GM12892 (cell line): ENCODE measurements around the gene FAS.

Experiments used
- DNase-seq: peaks from one replicate; pipeline ENCODE4 v3.0.0; 2011; ENCODE audit not compliant: insufficient read length
- FAIRE-seq: peaks from 2 replicates; lab custom pipeline; 2011; peaks lifted over from hg19 to GRCh38; lab: Jason Lieb, UNC
- POLR2A ChIP-seq: IDR thresholded peaks from 2 replicates; pipeline ENCODE4 v1.6.1; 2011; ENCODE audit warnings: low read depth, low read length, control low read depth
- POLR2AphosphoS5 ChIP-seq: IDR thresholded peaks from 2 replicates; pipeline ENCODE4 v1.6.1; 2011; ENCODE audit warnings: low read depth, low read length, control low read depth
- TAF1 ChIP-seq: IDR thresholded peaks from 2 replicates; pipeline ENCODE4 v1.6.1; 2011; ENCODE audit warnings: low read depth, mild to moderate bottlenecking, control low read depth, low read length, borderline replicate concordance

Gene FAS

DNA sequence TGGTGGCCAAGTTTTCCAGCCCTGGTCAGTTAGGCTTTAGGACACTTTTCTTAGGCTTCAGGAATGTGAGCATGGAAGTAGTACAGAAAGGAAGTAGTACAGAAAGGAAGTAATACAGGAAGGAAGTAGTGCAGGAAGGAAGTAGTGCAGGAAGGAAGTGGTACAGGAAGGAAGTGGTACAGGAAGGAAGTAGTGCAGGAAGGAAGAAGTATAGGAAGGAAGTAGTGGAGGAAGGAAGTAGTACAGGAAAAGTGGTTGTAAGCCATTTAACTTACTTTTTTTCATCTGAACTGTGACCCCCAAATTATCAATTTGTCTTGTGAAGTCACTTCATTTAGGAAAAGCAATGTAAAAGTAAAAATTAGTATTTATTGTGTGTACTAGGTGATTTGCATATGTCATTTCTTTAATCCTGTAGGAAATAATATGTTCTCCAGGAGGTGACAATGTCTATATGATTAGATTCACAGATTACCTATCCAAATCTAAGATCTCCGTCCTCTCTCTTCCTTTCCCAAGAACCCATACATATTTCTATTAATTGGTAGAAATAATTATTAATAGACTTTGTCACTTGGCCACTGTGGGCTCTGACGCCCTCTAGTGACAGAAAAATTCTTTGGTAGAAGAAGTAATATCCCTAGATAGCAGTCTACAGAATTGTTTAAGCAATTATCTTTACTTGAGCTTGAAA lies 3.9 kb upstream of the FAS start:
- FAIRE-seq (peak; percentile 5), DNase-seq (no peak)
- TF ChIP-seq POLR2AphosphoS5, result no peak
- TF ChIP-seq TAF1, result no peak
- no peak for TF ChIP-seq POLR2A

- TF ChIP-seq TAF1 (no peak), POLR2AphosphoS5 (no peak), POLR2A (no peak)
- peak; percentile 82 for FAIRE-seq
Measured at GRCh38 chr10:88987243-88987725, 3.3 kb upstream of the FAS start.

GRCh38 chr10:88987840-88988239 lies 2.8 kb upstream of the FAS start:
- TF ChIP-seq TAF1 (no peak), POLR2A (no peak), POLR2AphosphoS5 (no peak)
- DNase-seq (no peak), FAIRE-seq (no peak)

More at GRCh38 chr10:88987243-88987725, 3.3 kb upstream of the FAS start:
- no peak for DNase-seq

- peak; percentile 33 for FAIRE-seq
- TF ChIP-seq POLR2AphosphoS5, result no peak
- no peak for TF ChIP-seq POLR2A
Measured at GRCh38 chr10:88989423-88989822, 1.2 kb upstream of the FAS start.

GRCh38 chr10:88989824-88990383 lies 694 bp upstream of the FAS start:
- TF ChIP-seq POLR2A (no peak), TAF1 (no peak), POLR2AphosphoS5 (no peak)
- DNase-seq (no peak), FAIRE-seq (no peak)

More at GRCh38 chr10:88989423-88989822, 1.2 kb upstream of the FAS start:
- DNase-seq, result no peak

DNA sequence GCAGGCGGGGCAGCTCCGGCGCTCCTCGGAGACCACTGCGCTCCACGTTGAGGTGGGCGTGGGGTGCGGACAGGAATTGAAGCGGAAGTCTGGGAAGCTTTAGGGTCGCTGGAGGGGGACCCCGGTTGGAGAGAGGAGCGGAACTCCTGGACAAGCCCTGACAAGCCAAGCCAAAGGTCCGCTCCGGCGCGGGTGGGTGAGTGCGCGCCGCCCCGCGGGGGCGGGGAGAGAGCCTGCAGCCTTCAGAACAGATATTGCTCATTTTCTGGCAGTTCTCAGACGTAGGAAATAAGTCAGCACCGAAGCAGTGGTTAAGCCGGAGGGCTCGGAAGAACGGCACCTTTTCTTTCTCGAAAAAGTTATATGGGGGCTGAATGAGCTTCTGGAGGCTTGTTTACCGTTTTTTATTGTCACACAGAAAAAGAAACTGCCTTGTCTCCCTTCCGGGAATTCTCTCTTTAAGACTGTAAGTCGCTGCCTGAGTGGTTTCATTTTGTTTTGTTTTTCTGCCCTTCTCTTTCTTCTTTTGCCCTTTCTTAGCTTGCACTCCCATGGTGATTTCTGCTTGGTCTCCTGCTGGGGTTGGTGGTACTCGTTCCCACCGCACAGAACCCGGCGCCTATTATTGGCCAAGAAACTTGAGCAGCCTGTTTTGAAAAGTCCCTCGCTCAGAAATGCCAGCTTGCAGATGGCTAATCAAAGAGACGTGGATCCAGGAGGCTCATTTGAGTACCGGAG lies 732 bp downstream of the FAS start:
- no peak for FAIRE-seq
- TF ChIP-seq POLR2AphosphoS5 (no peak; the same call in 1 of the 2 replicates), TAF1 (peak; percentile 79)
- DNase-seq, result peak; percentile 50

GRCh38 chr10:88991899-88992320 lies 1.3 kb downstream of the FAS start:
- FAIRE-seq, result peak; percentile 90
- DNase-seq, result no peak
- TF ChIP-seq POLR2AphosphoS5 (0 out of 2 replicates have a peak, but pooled peaks have one; percentile 50), TAF1 (no peak)

DNA sequence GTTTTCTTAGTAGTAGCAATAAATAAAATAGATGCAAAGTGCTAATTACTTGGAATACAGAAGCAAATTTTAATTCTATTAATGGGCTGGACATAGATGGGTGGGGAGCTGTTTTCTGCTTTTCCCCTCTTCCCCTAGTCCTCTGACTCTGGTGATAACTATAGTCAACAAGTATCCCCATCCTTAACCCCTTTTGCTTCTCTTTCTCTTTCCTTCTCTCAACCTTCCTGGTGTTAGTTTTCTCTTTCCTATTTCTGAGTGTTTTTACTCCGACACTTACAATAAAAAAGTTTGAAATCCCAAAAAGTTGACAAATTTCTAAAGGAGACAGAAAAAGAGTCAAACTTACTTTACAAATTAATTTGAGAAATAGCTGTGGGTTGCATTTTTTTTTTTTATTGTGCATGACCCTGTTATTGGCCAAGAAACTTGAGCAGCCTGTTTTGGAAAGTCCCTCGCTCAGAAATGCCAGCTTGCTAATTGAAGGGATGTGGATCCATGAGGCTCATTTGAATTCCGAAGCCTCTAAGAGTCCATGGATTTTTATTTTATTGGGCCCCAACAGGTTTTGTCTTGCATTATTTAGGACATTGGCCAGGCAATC lies 2.4 kb downstream of the FAS start:
- no peak for DNase-seq
- TF ChIP-seq POLR2AphosphoS5, result no peak
- no peak for TF ChIP-seq TAF1
- TF ChIP-seq POLR2A, result no peak
- peak; percentile 91 for FAIRE-seq

DNA sequence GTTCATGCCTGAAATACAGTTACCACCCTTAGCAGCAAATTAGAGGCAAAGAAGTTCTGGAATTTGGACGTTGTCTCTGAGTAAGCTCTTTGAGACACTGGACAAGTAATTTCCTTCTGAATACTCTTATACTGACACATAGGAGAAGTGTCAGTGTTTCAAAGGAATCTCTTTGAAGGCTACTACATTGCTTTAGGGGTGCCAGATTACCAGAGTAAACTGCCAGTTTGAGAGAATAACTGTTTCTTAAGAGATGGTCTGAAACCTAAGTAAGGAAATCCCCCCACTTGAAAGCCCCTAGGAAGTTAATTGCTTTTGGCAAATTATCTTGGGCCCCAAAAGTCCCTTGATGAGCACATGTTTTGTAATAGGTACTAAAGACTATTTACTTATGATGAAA lies 3.4 kb downstream of the FAS start:
- TF ChIP-seq POLR2AphosphoS5, result peak; percentile 78
- TF ChIP-seq POLR2A, result peak; percentile 83
- peak; percentile 35; the same call in 1 of the 2 replicates for TF ChIP-seq TAF1
- FAIRE-seq, result peak; percentile 70
- no peak for DNase-seq

GRCh38 chr10:88995156-88995876 lies 4.7 kb downstream of the FAS start:
- TF ChIP-seq POLR2A, result no peak; the same call in 1 of the 2 replicates
- no peak for TF ChIP-seq TAF1
- TF ChIP-seq POLR2AphosphoS5, result no peak
- FAIRE-seq, result peak; percentile 14
- no peak for DNase-seq

- FAIRE-seq (peak; percentile 77), DNase-seq (no peak)
- no peak for TF ChIP-seq TAF1
- no peak for TF ChIP-seq POLR2A
- no peak for TF ChIP-seq POLR2AphosphoS5
Measured at GRCh38 chr10:88996927-88997326, 6.3 kb downstream of the FAS start.
